Measurements from ENCODE around the gene BTAF1.

- TF ChIP-seq ZNF138 (CRISPR knock-in tag; conservative IDR thresholded peaks at IDR 0.05) (no peak), ZBTB21 (CRISPR knock-in tag; IDR thresholded peaks at IDR 0.05; ENCODE audit: borderline replicate concordance) (no peak), ATF6 (CRISPR knock-in tag; IDR thresholded peaks at IDR 0.05) (no peak), CREB1 (CRISPR knock-in tag; IDR thresholded peaks at IDR 0.05) (no peak), TEAD1 (CRISPR knock-in tag; IDR thresholded peaks at IDR 0.05) (no peak), ATF3 (CRISPR knock-in tag; conservative IDR thresholded peaks at IDR 0.05) (no peak), GRHL2 (CRISPR knock-in tag; IDR thresholded peaks at IDR 0.05; ENCODE audit: insufficient replicate concordance, severe bottlenecking) (no peak), ZNF263 (CRISPR knock-in tag; IDR thresholded peaks at IDR 0.05; ENCODE audit: low read depth) (no peak), ESRRA (CRISPR knock-in tag; IDR thresholded peaks at IDR 0.05; ENCODE audit: borderline replicate concordance) (no peak), NR3C1 (CRISPR knock-in tag; conservative IDR thresholded peaks at IDR 0.05; ENCODE audit: low read depth) (no peak), ATF1 (CRISPR knock-in tag; IDR thresholded peaks at IDR 0.05) (no peak)
- TF ChIP-seq, protein P1, sequence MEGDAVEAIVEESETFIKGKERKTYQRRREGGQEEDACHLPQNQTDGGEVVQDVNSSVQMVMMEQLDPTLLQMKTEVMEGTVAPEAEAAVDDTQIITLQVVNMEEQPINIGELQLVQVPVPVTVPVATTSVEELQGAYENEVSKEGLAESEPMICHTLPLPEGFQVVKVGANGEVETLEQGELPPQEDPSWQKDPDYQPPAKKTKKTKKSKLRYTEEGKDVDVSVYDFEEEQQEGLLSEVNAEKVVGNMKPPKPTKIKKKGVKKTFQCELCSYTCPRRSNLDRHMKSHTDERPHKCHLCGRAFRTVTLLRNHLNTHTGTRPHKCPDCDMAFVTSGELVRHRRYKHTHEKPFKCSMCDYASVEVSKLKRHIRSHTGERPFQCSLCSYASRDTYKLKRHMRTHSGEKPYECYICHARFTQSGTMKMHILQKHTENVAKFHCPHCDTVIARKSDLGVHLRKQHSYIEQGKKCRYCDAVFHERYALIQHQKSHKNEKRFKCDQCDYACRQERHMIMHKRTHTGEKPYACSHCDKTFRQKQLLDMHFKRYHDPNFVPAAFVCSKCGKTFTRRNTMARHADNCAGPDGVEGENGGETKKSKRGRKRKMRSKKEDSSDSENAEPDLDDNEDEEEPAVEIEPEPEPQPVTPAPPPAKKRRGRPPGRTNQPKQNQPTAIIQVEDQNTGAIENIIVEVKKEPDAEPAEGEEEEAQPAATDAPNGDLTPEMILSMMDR (IDR thresholded peaks at IDR 0.05), result no peak
- TF ChIP-seq, protein P2, sequence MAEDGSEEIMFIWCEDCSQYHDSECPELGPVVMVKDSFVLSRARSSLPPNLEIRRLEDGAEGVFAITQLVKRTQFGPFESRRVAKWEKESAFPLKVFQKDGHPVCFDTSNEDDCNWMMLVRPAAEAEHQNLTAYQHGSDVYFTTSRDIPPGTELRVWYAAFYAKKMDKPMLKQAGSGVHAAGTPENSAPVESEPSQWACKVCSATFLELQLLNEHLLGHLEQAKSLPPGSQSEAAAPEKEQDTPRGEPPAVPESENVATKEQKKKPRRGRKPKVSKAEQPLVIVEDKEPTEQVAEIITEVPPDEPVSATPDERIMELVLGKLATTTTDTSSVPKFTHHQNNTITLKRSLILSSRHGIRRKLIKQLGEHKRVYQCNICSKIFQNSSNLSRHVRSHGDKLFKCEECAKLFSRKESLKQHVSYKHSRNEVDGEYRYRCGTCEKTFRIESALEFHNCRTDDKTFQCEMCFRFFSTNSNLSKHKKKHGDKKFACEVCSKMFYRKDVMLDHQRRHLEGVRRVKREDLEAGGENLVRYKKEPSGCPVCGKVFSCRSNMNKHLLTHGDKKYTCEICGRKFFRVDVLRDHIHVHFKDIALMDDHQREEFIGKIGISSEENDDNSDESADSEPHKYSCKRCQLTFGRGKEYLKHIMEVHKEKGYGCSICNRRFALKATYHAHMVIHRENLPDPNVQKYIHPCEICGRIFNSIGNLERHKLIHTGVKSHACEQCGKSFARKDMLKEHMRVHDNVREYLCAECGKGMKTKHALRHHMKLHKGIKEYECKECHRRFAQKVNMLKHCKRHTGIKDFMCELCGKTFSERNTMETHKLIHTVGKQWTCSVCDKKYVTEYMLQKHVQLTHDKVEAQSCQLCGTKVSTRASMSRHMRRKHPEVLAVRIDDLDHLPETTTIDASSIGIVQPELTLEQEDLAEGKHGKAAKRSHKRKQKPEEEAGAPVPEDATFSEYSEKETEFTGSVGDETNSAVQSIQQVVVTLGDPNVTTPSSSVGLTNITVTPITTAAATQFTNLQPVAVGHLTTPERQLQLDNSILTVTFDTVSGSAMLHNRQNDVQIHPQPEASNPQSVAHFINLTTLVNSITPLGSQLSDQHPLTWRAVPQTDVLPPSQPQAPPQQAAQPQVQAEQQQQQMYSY (CRISPR knock-in tag; IDR thresholded peaks at IDR 0.05), result no peak
These were observed 33.5 kb downstream of the BTAF1 start for GRCh38 chr10:91957091-91957490.
